Occipital lobe (tissue), 2 donors: ENCODE data around the gene SDHAF2. TPM values are rescaled to one million over a fixed set of nuclear protein-coding genes. Genes with fewer than 3 reads are reported as not detected.
A peak's percentile ranks its signal among the peaks of the same experiment; 100 is the strongest.
"Not testable (repeated sequence)": the region's sequence is repeated elsewhere in the genome, so short reads cannot be mapped to it uniquely, and the experiment has no call there.

Source experiments
- DNase-seq: peaks from one replicate; lab custom pipeline; 2025; lab: John Stamatoyannopoulos, UW
- total RNA-seq: library from RNA; depleted of rRNA; stranded (reverse); fragments of >200 nt; gene quantifications from one replicate; pipeline ENCODE4 v1.2.3, GENCODE V29; 2014

SDHAF2 gene
- total RNA-seq, 1 donor from 2014 or later, result 27.6 TPM

GRCh38 chr11:61475433-61475832 is 45.5 kb downstream of the SDHAF2 start:
- DNase-seq, result no peak

GRCh38 chr11:61476371-61476770 is 46.4 kb downstream of the SDHAF2 start:
- DNase-seq, result no peak

GRCh38 chr11:61477126-61477525 is 47.2 kb downstream of the SDHAF2 start:
- DNase-seq, result no peak

GRCh38 chr11:61477727-61478148 is 47.8 kb downstream of the SDHAF2 start:
- no peak for DNase-seq

- not testable (repeated sequence) for DNase-seq
Observed at GRCh38 chr11:61479360-61480058, 49.6 kb downstream of the SDHAF2 start.

GRCh38 chr11:61480261-61480993 is 50.5 kb downstream of the SDHAF2 start:
- DNase-seq, result no peak

- DNase-seq, result no peak
Observed at GRCh38 chr11:61480994-61481335, 51.0 kb downstream of the SDHAF2 start.

GRCh38 chr11:61481806-61482205 is 51.9 kb downstream of the SDHAF2 start:
- no peak for DNase-seq

- DNase-seq, result no peak
Observed at GRCh38 chr11:61482513-61482912, 52.6 kb downstream of the SDHAF2 start.

- DNase-seq, result no peak
Observed at GRCh38 chr11:61484541-61484940, 54.6 kb downstream of the SDHAF2 start.

GRCh38 chr11:61485080-61485479 is 55.2 kb downstream of the SDHAF2 start:
- no peak for DNase-seq

GRCh38 chr11:61486011-61486620 is 56.2 kb downstream of the SDHAF2 start:
- no peak for DNase-seq

- DNase-seq, result no peak
Observed at GRCh38 chr11:61486779-61487178, 56.9 kb downstream of the SDHAF2 start.

GRCh38 chr11:61487342-61488025 is 57.6 kb downstream of the SDHAF2 start:
- DNase-seq, result no peak

- DNase-seq, result no peak
Observed at GRCh38 chr11:61488651-61489291, 58.8 kb downstream of the SDHAF2 start.

- DNase-seq, result no peak
Observed at GRCh38 chr11:61489833-61490721, 60.2 kb downstream of the SDHAF2 start.

GRCh38 chr11:61491736-61492395 is 61.9 kb downstream of the SDHAF2 start:
- DNase-seq, result no peak

- DNase-seq, result no peak
Observed at GRCh38 chr11:61494381-61494961, 64.5 kb downstream of the SDHAF2 start.

- peak; percentile 51 for DNase-seq
Observed at GRCh38 chr11:61495801-61496601, 66.1 kb downstream of the SDHAF2 start.
